Activated CD4-positive, CD25-positive, alpha-beta regulatory T cell (primary cell): Measurements from ENCODE around the gene POLR3C.
"Not testable (repeated sequence)": the region's sequence is repeated elsewhere in the genome, so short reads cannot be mapped to it uniquely, and the experiment has no call there.

ENCODE experiments used
- DNase-seq, 4 experiments: peaks; one replicate each; lab custom pipeline; 2025; lab: John Stamatoyannopoulos, UW

POLR3C gene

DNA sequence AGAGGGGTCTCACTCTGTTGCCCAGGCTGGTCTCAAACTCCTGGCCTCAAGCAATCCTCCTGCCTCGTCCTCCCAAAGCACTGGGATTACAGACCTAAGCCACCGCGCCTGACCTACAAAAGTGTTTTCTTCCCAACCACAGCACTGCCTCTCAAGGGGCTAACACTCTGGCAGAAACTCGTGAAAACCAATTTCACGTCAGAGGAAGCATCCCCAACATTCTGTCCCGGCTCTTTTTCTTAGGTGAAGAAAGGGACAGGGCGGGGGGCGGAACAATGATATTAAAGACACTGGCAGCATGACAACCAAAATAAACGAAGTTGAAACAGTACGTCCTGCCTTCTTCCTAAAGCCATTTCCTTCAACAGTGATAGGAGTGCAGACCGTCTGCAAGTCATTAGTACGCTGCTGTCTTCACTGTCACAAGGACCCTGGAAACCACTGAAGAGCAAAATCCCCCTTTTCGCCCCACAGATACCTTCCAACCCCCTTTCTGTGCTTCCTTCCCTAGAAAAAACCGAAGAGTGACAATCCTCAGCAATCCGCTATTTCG lies 1.1 kb upstream of the POLR3C start:
- DNase-seq: not testable (repeated sequence)

DNA sequence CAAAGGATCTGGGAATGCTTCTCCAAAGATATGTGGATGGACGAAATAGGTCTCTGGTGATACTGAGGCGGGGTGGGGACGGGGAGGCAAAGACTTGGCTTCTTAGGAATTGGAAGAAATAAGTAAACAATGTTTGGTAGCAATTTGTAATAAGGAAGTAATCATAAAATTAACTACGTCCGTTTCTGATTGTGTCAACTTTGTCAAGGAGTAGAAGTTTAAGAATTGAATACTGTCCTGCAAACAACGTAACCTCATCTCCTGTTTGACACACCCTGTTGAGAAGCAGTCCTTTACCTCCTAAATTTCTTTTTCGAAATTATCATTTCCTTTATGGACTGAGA lies 471 bp downstream of the POLR3C start:
- DNase-seq: no peak

DNA sequence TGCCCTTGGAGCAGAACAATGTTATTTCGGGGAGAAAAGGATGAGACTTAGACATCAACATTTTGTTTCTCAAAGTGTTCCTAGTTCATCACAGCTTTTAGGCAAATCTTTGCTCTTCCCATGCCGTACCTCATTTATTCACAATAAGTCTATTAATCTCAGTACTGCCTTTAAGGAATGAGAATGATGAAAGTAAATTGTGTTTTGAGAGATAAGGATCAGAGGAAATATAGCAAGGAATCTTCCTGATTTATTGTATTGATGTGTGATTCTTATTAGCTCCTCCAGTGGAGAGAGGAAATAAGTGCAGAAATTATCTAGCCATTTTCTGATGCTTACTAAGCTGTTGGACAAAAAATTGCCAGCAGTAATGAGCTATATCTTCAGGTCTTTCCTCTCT lies 2.0 kb downstream of the POLR3C start:
- no peak for DNase-seq

DNA sequence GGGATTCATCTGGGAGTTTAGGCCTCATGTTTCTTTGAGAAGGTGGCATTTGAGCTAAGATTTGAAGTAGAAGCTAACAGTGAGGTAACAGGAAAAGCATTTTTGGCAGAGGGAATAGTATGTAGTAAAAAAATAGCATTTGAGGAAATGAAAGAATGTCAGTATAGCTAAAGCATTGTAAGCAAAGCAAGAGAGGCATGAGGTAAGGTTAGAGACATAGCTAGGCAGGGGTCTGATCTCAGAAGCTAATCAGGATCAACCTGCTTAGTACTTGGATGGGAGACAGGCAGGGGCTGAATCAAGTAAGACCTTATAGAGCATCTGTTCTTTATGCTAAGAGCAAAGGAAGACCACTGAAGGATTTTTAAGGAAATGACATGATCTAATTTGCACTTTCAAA lies 4.0 kb downstream of the POLR3C start:
- DNase-seq: no peak

DNA sequence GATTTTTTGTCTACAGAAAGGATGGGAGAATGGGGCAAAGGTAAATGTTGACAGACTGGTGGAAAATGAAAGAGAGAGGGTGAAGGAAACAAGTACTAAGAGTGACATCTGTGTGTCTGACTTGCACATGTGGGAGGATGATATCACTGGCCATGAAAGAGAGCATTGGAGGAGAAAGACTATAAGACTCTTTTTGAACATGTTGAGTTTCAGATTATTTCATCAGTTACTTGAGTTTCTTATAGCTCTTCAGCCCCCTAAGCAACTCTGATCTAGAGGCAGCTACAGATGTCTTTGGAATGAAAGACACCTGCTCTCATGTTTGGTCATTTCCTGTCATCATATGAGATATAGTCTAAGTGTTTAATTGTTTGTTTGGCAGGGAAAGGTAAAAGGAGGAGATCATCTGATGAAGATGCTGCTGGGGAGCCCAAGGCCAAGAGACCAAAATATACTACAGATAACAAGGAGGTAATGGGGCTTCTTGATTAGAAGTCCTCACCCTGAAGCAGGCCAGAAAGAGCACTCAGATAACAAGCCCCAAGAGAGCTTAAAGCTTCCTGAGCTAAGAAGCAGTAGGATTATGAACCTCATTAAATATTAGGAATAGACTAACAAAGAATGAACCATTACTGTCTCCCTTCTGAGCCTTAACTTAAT lies 4.5 kb downstream of the POLR3C start:
- no peak for DNase-seq

DNA sequence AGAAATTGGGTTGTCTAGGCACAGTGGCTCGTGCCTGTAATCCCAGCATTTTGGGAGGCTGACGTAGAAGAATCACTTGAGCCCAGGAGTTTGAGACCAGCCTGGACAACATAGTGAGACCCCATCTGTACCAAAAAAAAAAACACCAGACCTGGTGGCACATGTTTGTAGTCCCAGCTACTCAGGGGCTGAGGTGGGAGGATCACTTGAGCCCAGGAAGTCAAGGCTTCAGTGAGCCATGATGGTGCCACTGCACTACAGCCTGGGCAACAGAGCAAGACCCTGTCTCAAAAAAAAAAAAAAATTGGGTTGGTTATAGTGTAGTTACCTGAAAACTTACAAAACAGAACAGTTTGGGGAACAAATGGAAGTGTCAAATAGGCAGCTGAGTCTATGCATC lies 6.8 kb downstream of the POLR3C start:
- DNase-seq: not testable (repeated sequence)

DNA sequence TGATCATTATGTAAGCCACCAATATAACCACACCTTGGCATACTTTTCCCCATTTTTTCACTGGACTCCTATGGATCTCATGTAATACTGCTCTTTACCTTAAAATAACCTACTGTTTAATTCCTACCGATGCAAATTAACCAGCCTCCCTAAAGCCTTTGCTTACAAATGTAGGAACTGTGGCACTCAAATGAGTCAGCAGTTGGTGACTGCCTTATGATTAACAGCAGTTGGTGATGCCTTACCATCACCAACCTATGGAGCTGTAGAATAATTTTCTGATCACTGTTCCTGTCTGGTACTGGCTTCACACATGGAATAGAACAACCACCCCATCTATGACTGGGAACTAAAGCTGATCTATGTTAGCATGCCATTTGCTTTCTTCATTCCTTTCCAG lies 13.7 kb downstream of the POLR3C start:
- DNase-seq: no peak

DNA sequence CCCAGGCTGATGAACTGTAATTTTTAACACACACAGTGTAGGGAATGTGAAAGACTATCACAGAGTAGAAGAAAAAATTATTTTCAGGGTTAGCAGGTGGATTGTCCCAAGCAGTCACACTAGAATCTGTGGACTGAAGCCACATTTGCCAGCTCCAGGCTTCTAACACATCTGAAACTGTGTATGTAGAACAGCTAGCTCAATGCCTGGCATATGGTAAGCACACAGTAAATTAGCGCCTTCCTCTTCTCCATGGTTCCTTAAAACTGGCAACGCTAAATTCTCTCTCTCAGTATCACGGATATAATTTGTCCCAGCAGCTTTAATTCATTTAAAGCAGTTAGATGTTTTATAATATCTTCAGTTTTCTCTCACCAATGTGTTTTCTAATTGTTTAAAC lies 19.0 kb downstream of the POLR3C start:
- DNase-seq: no peak

DNA sequence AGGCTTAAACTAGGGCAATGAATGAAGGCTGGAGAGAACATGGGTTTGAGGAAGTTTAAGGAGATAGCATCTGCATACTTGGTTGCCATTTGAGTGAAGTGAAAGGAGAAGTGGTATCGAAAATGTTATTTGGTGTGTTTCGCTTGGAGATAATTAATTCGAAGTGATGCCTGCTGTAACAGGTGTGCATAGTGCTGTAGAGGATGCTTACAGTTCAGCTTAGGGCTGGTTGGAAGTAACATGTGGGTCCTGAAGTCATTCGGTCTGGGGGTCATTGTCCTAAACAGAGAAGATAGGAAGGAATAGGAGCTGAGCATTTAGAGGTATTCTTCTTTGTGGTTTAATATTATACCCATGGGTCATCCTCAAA lies 21.1 kb downstream of the POLR3C start:
- DNase-seq: no peak

DNA sequence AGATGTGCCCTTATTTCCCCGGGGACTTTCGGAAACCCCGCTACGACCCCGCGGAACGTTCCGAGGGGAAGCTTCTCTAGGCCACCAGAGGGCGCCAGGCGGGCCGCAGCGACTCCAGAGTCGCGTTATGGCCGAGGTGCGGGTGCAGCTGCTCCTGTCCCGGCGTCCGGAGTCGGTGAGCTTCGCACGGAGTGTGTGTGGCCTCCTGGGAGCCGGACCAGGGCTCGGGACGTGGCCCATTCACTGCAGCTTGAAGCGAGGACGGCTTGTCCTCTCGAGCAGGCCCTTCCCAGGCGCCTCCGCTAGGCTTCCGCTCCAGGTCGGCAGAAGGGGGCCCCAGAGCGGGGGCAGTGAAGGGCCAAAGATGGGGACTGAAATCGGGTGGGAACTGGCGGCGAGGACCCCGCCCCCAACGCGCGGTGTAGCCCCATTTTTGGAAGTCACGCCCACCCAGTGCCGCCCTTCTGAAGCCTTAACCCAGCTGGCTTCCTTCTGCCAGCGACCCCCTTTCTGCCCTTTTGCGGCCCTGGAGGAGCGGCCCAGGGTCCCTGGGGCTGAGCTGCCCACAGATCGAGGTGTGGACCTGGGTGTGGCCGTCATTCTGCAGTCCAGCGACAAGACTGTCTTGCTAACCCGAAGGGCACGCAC lies 21.6 kb downstream of the POLR3C start, which contains the start of gene NUDT17:
Gene NUDT17, plus strand, starts transcription at position 117 of the 648 bp plus-strand sequence. Its CDS starts 11 bp downstream, at position 128.
- peak; percentile 51 to 67 (median 59) for DNase-seq

DNA sequence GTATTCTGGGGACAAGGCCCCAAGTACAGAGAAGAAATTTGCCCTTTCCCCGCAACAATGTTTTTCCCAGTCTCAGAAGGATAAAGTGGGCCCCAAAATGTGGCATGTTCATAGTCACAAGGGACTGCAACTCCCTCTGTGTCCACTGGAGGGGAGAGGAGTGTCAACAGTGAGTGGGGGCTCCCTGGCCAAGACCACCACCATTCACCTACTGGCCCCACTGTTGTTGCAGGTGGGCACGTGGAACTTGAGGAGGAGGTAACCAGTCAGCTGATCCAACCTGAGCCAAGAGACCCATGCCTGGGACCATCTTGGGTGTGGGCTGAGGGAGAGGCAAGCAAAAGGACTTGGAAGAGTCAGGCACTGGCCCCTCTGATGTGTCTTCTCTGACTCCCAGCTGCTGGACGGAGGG lies 22.2 kb downstream of the POLR3C start:
- peak in 1 of 4 experiments; percentile 10 for DNase-seq

DNA sequence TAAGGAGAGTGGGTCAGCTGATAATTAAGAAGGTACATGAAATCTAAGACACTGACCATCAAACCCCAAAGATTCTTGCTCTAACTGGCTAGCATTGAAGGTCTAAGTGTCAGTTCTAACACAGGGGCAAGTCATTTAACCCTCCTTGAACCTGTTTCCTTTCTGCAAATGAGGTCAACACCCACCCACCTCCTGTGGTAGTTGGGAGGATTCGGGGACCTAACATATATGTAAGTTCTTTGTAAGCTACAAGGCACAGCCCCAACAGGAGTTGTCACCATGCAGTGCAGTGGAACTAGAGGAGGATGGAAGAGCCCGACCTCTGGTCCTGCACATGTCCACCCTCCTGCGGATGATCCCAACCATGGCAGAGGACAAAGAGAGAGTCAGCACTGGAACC lies 23.8 kb downstream of the POLR3C start:
- DNase-seq: no peak

DNA sequence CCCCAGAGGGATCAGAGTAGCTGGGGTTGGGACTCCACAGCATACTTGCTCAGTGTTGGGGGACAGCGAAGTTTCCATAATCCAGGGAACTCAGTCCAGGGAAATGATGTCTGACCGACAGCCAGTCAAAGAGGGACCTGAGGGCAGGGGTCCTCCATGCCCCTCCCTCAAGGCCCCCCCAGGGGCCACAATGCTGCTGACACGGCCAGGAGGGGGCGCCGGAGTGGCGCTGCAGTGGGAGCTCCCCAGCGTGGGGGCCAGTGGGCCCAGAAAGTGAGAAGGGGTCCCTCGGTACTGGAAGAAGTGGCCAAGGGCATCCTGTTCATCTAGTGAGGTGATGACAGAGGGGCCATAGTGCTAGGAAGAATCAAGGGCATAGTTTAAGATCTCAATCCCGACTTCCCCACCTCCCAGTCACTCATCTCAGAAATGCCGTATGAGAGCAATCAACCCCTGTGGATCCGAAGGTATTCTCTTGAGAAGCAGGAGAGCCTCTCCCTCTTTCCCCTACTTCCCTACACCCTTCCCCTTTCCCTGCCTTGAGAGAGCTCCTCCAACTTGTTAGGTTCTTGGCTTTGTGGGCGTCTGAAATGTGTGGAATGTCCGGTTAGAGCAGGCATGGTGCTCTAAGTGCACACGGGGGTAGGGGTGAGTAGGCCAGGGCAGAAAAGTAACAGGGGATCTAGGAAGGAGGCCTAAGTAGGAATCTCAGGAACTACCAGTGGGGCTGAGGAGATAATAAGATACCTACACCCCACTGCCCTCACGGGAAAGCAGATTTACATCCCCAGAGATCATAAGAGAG lies 25.6 kb downstream of the POLR3C start:
- no peak for DNase-seq

DNA sequence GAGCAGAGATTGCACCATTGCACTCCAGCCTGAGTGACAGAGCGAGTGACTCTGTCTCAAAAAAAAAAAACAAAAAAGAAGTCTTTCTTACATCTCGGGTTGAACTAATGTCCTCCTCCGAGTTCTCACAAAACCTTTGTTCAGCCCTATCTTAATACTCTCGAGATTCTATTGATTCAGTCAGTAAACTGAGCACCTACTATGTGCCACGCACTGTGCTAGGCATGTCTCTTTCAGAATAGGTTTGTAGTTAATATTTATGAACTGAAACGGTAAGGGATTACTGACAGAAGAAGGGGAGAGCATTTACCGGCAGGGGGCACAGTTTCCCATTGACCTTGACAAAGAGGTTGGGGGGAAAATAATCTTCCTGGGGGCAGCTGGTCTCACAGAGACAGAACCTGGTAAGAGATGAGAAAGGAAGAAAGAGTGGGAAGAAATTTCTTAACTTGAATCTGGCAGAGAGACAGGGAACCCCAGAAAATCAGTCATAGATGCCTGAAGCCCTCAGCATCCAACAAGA lies 31.5 kb downstream of the POLR3C start:
- DNase-seq: no peak

DNA sequence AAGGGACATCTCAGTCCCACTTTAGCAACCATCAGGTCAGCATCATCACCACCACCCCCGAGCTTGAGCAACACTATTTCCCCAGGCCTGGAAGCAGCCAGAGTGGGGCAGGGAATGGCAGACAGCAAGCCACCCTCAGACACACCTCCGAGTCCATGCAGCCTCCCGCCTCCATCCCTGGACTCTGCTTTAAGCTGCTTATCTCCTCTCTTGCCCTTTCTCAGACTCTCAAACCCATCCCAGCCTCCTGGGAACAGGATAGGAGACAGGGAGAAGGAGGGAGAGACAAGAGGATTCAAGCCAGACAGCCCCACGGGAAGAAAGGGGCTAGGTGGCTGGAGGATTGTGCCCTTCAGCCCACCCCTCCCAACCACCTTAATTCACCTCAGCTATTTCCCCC lies 33.2 kb downstream of the POLR3C start:
- no peak for DNase-seq

DNA sequence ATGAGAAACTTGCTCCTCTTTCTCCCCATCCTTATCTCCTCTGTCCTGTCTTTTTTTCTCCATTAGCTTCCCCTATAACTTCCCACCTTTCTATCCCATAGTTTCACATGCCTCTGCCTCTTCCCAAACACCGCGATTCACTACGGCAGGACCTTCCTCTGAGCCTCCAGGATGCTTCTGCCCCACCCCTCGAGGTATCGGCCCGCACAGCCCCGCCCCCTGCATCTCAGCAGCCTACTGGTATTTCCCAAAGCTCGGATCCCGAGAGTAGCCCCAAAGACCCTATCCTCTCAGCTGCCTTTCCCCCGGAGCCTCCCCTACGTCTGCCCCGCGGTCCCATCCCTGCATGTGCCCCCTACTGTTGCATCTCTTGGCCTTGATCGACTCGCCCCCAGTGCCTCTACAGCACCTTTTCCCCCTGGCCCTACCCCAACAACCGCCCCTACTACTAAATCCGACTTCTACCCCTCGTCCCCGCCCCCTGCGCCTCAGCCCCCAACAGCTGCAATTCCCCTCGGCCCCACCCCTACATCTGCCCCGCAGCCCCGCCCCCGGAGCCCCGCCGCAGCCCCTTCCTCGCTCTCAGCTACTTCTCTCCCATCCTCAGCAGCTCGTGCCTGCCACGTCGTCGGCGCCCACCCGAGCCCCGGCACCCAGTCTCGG lies 34.4 kb downstream of the POLR3C start:
- peak in 3 of 4 experiments; percentile 50 to 65 (median 57) for DNase-seq

DNA sequence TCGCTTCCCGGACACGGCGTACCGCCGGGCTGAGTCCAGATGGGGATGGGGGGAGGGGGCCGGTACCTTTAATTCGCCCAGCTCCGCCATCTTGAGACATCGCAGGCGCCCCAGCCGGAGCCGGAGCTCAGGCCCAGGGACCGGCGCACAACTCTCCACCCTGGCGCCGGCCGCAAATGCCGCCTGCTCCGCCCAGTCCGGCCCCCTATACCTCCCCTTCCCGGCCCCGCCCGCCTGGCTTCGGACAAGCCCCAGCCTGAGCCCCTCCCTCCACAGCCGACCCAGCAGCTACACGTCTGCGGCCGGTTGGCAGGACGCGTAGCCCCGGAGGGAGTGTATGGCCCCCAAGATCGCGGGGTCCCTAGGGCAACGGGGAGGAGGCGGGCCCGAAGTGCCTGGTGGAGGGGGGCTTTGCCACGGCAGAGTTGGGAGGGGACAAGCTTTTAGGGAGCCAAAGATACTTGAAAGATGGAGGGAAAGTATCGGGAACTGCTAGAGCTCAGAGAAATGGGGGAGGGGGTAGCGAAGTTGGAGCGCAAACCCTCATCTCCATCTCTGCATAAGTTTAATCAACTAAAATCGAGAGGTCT lies 35.0 kb downstream of the POLR3C start, which contains the start of gene PIAS3:
Gene PIAS3, minus strand, starts transcription at position 181 of the 590 bp plus-strand sequence. Its CDS starts 91 bp downstream, at position 90.
- DNase-seq: peak; percentile 64 to 69 (median 66)

DNA sequence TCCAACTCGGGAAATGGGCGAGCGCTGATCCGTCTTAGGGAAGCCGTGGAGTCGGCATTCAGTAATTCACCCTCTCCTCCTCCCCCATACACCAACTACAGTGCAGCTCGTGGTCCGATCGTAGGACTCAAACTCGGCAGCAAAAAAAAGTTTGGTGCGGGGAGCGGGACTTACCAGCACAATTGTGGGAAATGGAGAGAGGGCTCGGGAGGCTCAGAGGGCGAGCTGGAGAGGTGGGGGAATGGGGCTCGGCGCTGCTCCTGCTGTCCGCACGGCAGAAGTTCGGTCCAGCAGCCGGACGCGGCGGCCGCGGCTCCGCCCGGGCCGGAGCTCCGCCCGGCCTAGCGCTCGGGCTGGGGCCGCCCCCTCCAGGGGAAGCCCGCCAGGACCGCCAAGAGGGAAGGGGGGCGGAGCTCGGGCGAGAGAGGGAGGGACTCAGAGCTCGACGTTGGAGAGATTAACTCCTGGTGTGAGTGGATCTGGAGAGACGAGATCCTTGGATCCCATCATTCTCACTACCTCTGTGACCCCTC lies 35.6 kb downstream of the POLR3C start:
- DNase-seq: peak; percentile 34 to 54 (median 44)

DNA sequence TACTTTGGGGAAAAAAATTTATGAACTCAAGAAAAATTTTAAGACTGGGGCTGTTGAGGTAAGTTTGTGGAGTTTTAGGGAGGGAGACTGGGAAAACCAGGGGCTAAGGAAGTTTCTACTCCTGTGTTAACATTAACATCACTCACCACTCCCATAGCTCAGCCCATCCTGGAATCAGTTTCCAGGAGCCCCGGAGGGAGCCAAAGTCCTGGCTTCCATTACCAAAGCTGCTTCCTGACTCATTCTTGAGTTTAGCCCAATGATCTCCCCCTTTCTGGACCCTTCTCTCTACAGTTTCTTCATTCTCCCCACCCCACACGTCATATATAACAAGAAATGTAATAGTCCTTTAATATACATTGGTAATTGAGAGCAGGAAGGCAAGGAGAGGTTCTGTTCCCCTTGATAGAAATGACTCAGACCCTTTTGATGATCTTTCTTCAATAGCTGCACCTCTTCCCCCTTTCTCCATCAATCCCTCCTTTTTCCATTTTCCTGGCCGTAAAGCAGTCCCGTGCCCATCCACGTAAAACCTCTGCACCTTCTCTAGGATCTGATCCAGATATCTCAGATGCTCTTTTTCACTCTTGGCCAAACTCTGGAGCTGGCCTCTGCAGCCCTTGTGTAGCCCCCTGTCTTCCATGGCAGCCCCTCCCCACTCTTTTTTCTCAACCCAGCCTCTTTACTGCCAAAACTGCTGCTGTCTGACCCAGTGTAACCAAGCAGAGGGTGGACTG lies 39.5 kb downstream of the POLR3C start:
- DNase-seq: no peak

DNA sequence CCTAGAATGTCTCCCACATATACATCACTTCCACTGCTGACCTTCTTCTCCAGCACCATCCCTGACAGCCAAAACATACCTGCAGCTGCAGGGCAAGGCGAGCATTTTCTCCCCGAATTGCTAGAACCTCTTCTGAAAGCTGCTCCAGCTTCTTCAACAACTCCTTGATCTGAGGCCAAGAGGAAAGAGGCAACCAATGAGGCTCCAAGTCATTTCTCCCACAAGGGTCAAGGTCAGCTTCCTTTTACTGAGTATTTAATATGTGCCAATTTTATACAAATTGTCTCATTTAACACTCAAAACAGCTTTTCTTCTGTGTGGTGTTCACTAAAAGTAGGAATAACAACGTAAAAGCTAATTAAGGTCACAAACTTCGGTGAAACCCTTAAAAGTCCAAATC lies 44.2 kb downstream of the POLR3C start:
- DNase-seq: no peak
